DMS79 treated with DMSO at 0.1 percent for 48 hours (cell line): ENCODE data around the gene CD40LG.

Experiments used
- DNase-seq: peaks from one replicate; lab custom pipeline; 2025; lab: John Stamatoyannopoulos, UW

Gene CD40LG

GRCh38 chrX:136652822-136653723 lies 5.1 kb downstream of the CD40LG start:
- no peak for DNase-seq

DNA sequence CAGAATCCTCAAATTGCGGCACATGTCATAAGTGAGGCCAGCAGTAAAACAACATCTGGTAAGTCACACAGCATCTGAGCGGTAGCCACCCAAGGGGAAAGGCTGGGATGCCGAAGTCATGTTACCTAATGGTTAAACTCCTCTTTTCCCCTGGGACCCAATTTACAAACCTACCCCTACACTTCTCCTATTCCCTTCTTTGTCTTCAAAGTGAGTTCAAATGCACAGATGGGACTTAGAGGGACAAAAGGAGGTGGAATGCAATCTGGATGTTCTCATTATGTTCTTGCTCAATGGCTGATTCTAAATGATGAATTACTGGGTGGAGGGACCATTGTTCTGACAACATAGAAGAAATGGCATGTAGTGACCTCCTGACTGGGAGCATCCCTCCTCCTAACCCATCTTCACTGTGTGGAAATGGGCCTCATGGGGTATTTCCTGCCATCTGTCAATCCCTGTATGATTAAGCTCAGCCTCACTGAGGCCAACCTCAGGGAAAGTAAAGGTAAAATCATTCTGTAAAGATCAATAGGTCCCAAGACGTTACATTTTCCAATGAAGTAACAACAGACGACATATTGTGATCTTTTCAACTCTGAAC lies 8.5 kb downstream of the CD40LG start:
- no peak for DNase-seq

DNA sequence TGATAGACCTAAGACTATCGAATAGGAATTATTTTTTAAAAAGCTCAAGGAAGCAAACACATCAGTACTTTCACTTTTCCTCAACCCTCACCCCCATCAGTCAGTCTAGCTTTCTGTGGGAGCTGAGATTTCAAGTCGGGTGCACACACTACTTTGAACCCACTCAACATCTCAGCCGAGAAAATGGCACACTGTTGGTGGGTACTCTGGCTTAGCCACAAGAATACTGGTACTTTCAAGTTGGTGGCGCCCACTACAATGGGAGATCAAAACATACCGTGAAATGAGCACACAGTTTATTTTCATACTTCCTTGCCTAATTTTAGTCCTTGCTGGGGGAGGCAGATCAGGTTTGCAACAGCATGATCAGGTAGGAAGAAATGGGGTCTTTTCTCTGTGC lies 10.2 kb downstream of the CD40LG start:
- DNase-seq: no peak

- no peak for DNase-seq
Observed at GRCh38 chrX:136659174-136659573, 11.2 kb downstream of the CD40LG start.

DNA sequence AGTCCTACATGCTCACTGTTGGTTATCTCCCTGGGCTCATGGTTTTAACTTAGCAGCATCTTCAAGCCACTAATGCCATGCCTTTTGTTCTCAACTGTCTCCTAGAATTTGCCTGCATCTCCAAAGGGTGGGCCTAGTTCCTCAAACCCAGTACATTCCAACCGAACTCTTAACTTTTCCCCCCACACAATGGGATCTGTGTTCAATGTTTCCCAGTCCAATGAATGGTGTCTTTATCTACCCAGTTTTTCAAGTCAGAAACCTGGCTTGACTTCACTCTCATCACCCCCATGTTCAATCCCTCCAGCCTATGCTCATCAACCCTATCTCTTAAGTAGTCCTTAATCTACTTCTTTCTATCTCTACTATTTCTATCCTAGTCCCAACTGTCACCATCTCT lies 12.9 kb downstream of the CD40LG start:
- DNase-seq: no peak

DNA sequence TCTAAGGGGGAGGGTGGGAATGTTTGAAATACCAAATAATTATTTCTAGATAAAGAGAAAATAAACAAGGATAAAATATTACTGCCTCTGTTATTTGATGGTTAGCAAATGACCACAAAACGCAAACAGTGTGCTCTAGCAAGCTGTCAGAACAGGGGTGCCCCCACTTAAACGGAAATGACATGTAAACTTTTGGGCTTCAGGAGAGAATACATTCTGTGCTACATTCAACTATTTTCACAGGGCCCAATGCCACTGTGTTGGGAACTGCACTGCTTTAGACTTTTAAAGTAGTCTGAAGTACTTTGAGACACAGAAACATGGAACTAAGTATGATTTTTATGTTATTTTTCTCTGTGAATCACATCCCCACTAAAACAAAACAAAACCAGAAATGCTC lies 14.1 kb downstream of the CD40LG start:
- no peak for DNase-seq

GRCh38 chrX:136662976-136663375 lies 15.0 kb downstream of the CD40LG start:
- no peak for DNase-seq

DNA sequence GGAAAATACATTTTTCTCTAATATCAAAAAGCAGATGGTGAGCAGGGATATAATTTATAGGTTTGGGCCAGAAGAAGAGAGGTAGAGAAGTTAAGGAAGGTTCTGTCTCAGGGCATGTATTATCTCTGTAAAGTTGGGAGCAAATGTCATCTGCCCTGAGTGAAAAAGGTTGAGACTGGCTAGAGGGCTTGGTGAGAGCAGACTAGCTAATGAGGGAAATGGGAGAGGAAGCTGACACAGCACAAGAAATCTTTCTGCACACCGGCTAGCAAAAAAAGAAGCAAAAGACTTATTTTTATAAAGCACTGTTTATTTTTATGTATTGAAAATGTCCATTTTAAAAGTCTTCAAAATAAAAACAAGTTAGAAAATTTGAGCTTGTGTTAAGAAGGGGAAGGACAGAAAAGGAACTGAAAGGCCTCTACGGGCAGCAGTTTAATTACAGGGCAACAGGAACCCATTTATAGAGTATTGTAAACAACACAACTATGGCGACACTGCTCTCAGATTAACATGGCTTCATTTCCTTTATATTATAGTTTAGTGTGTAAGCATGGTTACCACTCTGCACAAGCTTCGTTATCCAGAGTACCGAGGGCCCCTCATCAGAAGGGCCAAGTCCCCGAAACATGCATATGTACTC lies 17.4 kb downstream of the CD40LG start:
- DNase-seq: no peak

- no peak for DNase-seq
Observed at GRCh38 chrX:136666088-136666487, 18.1 kb downstream of the CD40LG start.

- no peak for DNase-seq
Observed at GRCh38 chrX:136667446-136668168, 19.6 kb downstream of the CD40LG start.

DNA sequence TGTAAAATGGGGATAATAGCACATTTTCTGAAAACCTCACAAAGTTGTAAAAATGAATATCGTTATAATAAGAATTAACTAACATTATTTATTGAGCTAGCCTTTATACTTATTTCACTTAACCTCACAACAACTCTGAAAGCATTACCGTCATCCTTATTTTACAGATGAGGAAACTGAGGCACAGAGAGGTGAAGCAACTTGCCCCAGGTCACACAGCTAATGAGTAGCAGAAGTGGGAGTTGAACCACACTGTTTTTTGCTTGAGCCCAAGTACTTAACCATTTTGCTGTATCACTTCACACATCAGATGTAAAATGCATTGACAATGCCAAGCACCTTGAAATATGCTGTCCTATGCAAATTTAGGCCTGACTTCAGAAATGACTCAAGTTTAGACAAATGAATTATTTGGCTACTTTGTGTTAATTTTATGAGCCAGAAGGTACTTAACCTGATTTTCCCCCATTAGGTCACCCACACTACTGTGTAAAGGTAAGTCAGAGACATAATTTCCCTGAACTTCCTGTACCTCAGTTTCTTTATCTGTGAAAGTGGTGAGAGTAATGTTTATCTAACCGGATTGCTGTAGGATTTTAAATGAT lies 23.1 kb downstream of the CD40LG start:
- no peak for DNase-seq

DNA sequence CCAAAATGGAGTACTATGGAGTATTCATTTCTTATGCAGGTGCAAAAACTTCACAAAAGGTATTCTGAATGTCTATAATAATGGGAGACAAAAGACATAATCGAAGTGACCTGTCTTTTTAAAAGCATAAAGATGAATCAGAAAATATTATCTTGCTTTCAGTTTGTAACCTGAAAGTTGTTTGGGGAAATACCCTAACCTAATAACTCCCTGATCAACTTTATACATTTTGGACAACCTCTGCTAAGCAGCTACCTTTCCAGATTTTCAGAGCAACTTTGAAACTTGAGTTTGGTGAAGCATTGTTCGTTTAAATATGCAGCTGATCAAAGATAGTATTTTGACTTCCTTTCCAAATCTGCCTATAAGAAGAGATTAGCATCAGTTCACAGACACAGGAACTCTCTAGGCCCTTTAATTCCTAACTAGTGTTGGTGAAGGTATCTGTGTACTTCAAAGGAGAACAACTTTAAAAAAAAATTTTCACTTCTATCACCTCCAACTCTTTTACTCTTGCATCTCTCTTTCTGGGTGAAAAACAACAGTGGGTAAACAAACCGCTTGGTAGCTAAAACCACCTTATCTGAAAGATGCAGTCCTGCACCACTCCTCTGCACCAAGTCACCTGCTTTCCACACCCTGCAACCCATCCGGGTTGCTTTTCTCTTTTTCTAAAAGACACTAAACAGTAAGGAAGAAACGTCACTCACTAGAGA lies 26.5 kb downstream of the CD40LG start:
- no peak for DNase-seq

DNA sequence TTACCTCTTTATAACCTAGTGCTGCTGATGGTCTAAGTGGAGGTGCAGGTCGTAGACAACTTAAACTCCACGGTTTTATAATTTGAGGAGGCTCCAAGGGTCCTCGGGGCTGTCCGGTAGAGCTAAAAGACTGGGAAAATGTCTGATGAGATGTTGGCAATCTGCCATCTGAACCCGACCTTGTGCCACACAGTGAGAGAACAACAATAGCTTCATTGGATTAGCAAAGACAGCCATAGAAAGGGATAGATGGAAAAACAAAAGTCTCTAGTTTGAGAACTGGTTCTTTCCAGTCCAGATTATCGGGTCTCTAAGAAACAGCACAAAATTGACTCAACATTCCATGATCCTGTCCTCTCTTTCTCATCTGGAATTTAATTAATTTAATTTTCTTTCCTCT lies 31.6 kb downstream of the CD40LG start:
- DNase-seq: no peak

DNA sequence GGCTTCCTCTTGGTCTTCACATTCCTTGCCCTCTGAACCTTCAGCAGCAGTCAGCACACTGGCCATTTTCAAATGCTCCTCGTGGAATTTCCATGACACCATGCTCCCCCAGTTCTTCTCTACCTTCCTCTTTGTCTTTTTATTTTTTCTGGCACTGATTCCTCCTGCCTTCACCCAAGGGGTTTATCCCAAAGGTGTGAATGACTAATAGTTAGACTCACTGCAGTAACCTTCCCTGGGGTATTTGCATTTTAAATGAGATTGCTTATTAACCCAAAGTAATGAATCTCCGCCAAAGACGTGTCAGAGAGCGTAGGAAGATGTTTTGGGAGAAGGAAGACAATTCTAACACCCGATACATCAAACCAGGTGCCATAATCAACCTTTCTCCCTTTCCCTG lies 36.2 kb downstream of the CD40LG start:
- DNase-seq: no peak

DNA sequence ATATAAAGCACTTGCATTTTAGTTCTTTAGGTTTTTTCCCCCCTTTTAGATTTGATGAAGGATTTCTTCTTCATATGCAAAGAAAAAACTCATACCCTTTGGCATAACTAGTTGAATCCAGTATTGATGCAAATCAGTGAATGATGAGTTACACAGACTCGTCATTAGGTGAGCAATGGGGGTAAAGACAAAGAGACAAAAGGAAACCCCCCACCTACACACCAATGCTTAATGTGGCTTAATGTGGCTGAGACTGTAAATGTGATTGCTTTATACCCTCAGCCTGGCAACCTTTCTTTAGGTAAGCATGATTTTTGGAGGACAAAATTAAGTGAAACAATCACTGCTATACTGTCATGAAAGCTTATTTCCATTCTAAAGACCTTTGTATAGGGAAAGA lies 39.5 kb downstream of the CD40LG start:
- DNase-seq: no peak

- DNase-seq: no peak
Observed at GRCh38 chrX:136689436-136689835, 41.5 kb downstream of the CD40LG start.

DNA sequence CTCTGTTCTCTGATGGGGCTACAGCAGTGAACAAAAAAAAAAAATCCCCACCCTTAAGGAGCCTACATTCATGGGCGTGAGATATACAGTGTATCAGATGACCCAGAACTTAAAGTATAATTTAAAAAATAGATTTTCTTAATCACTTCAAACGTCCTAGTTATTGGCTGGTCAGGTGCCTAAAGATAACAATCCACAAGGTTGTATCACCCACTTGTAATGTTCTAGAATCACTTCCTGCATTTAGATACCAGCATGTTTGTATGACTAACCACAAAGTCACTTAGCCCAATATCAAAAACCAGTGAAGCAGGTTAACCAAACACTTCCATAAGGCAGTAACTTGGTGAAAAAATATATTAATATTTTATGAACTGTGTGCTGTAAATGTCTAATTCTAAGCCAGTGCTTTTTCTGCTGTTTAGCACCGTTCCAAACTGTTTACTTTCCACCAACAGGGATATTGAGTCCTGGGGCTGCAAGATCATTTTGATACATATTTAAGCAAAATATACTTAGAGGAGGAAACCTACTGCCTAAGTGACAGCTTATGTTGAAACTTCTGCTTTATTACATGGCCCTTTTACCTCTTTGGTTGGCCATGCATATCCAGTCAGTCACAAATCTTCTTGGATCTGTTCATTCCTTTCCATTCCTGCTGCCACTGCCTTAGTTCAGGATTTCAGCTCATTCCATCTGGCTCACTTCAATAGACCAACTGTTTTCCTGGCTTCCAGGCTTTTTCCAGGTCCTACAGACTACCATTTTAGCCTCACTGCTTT lies 43.3 kb downstream of the CD40LG start:
- DNase-seq: no peak

- DNase-seq: no peak
Observed at GRCh38 chrX:136692271-136692670, 44.3 kb downstream of the CD40LG start.

- DNase-seq: peak; percentile 25
Observed at GRCh38 chrX:136694431-136695087, 46.6 kb downstream of the CD40LG start.

GRCh38 chrX:136697156-136697555 lies 49.2 kb downstream of the CD40LG start:
- no peak for DNase-seq
